ENCODE measurements around the gene EPRS1.
"Not testable (repeated sequence)": the region's sequence is repeated elsewhere in the genome, so short reads cannot be mapped to it uniquely, and the experiment has no call there.

EPRS1 gene

GRCh38 chr1:220037810-220038209, 8.5 kb downstream of the EPRS1 start:
- not testable (repeated sequence) for DNase-seq

GRCh38 chr1:220032911-220033310, 13.4 kb downstream of the EPRS1 start:
- no peak for DNase-seq

GRCh38 chr1:220031287-220031686, 15.0 kb downstream of the EPRS1 start:
- no peak for DNase-seq

GRCh38 chr1:220028346-220028895, 17.9 kb downstream of the EPRS1 start:
- no peak for DNase-seq

- DNase-seq, result no peak
Observed at GRCh38 chr1:220019071-220019470, 27.2 kb downstream of the EPRS1 start.

GRCh38 chr1:220013497-220013896, 32.8 kb downstream of the EPRS1 start:
- no peak for DNase-seq

- DNase-seq, result no peak
Observed at GRCh38 chr1:220012259-220012658, 34.0 kb downstream of the EPRS1 start.

- DNase-seq, result no peak
Observed at GRCh38 chr1:220011620-220012019, 34.7 kb downstream of the EPRS1 start.

- no peak for DNase-seq
Observed at GRCh38 chr1:220007438-220007837, 38.9 kb downstream of the EPRS1 start.

GRCh38 chr1:220005489-220005888, 40.8 kb downstream of the EPRS1 start:
- no peak for DNase-seq

GRCh38 chr1:220003610-220004299, 42.5 kb downstream of the EPRS1 start:
- no peak for DNase-seq

GRCh38 chr1:220003015-220003414, 43.3 kb downstream of the EPRS1 start:
- no peak for DNase-seq

- DNase-seq, result no peak
Observed at GRCh38 chr1:220001095-220001501, 45.2 kb downstream of the EPRS1 start.

GRCh38 chr1:219999821-220000220, 46.5 kb downstream of the EPRS1 start:
- DNase-seq, result no peak

Data from activated naive CD4-positive, alpha-beta T cell (primary cell).